Large intestine (tissue), 3 donors: ENCODE measurements around the gene CCDC60. TPM values are rescaled to one million over a fixed set of nuclear protein-coding genes. Genes with fewer than 3 reads are reported as not detected.
A peak's percentile ranks its signal among the peaks of the same experiment; 100 is the strongest.

ENCODE experiments used
- DNase-seq, 2 donors: peaks; one replicate each; pipeline versions ENCODE4 v3.0.0 to v3.0.0-alpha.2; 2013
- H3K27ac ChIP-seq: one replicate; pipeline ENCODE4 v1.5.1; 2013; ENCODE audit warnings: low read length
- H3K27me3 ChIP-seq: 2 replicates; pipeline ENCODE4 v1.6.1; 2013; ENCODE audit warnings: low read length; ENCODE audit not compliant: control insufficient read depth, insufficient read depth
- H3K36me3 ChIP-seq: 2 replicates; pipeline ENCODE4 v1.6.1; 2013; ENCODE audit warnings: low read length; ENCODE audit not compliant: control insufficient read depth, insufficient read depth
- H3K4me1 ChIP-seq: one replicate; pipeline ENCODE4 v1.6.1; 2013; ENCODE audit warnings: low read length; ENCODE audit not compliant: control insufficient read depth, insufficient read depth
- H3K4me3 ChIP-seq: one replicate; pipeline ENCODE4 v1.5.1; 2013; ENCODE audit warnings: low read length
- H3K9me3 ChIP-seq: one replicate; pipeline ENCODE4 v1.6.1; 2013; ENCODE audit warnings: mild to moderate bottlenecking, low read depth, low read length, moderate library complexity; ENCODE audit not compliant: control insufficient read depth
- WGBS: methylation state at CpG from one replicate; pipeline ENCODE4 v1.1.5; 2013; ENCODE audit warnings: low lambda C conversion rate; ENCODE audit not compliant: insufficient coverage; 5-methylcytosine and 5-hydroxymethylcytosine counted together
- polyA plus RNA-seq: library from polyadenylated mRNA; unstranded; fragments of 120-200 nt; gene quantifications from one replicate; pipeline ENCODE4 v1.2.1, GENCODE V29; 2013

The CCDC60 gene
- polyA plus RNA-seq, 1 donor = 0.01 TPM

- H3K4me3 ChIP-seq = no peak overlapping the region
- no peaks in the 10 kb centered on the region for H3K27me3 ChIP-seq
- H3K36me3 ChIP-seq = no peaks in the 10 kb centered on the region
- 44% methylated on average over 11 of the region's 19 CpGs for WGBS
- DNase-seq = peak in 1 of 2 donors; percentile 6
- H3K27ac ChIP-seq = no peak overlapping the region
- no peaks in the 10 kb centered on the region for H3K4me1 ChIP-seq
- H3K9me3 ChIP-seq = peaks cover 2% of the 10 kb centered on the region
Measured at GRCh38 chr12:119308708-119309456, 25.6 kb upstream of the CCDC60 start.

GRCh38 chr12:119311878-119312277 is 22.7 kb upstream of the CCDC60 start:
- 20% methylated on average over 1 of the region's 4 CpGs for WGBS
- no peak overlapping the region for H3K27ac ChIP-seq
- H3K27me3 ChIP-seq = no peaks in the 10 kb centered on the region
- H3K36me3 ChIP-seq = no peaks in the 10 kb centered on the region
- H3K4me3 ChIP-seq = no peak overlapping the region
- H3K9me3 ChIP-seq = peaks cover 2% of the 10 kb centered on the region
- no peaks in the 10 kb centered on the region for H3K4me1 ChIP-seq
- DNase-seq = no peak

- H3K9me3 ChIP-seq = peaks cover 2% of the 10 kb centered on the region
- 20% methylated on average over 1 of the region's 1 CpG for whole genome bisulfite sequencing
- no peak for DNase-seq
- no peak overlapping the region for H3K4me3 ChIP-seq
- no peaks in the 10 kb centered on the region for H3K27me3 ChIP-seq
- H3K27ac ChIP-seq = no peak overlapping the region
- no peaks in the 10 kb centered on the region for H3K4me1 ChIP-seq
- no peaks in the 10 kb centered on the region for H3K36me3 ChIP-seq
Measured at GRCh38 chr12:119312904-119313303, 21.6 kb upstream of the CCDC60 start.

- Histone ChIP-seq H3K4me3 (no peak overlapping the region), H3K36me3 (no peaks in the 10 kb centered on the region), H3K27ac (no peak overlapping the region), H3K4me1 (no peaks in the 10 kb centered on the region), H3K9me3 (no peaks in the 10 kb centered on the region), H3K27me3 (no peaks in the 10 kb centered on the region)
- 92% methylated on average over 2 of the region's 5 CpGs for WGBS
- DNase-seq = no peak
Measured at GRCh38 chr12:119314290-119314689, 20.2 kb upstream of the CCDC60 start.

GRCh38 chr12:119319638-119320037 is 14.9 kb upstream of the CCDC60 start:
- H3K9me3 ChIP-seq = no peaks in the 10 kb centered on the region
- H3K36me3 ChIP-seq = no peaks in the 10 kb centered on the region
- WGBS = no CpG with 5 or more reads among the region's 2 CpGs
- DNase-seq = no peak
- no peaks in the 10 kb centered on the region for H3K27me3 ChIP-seq
- H3K4me3 ChIP-seq = no peak overlapping the region
- no peaks in the 10 kb centered on the region for H3K4me1 ChIP-seq
- H3K27ac ChIP-seq = no peak overlapping the region

- Histone ChIP-seq H3K36me3 (no peaks in the 10 kb centered on the region), H3K27me3 (no peaks in the 10 kb centered on the region), H3K9me3 (no peaks in the 10 kb centered on the region), H3K4me3 (no peak overlapping the region), H3K4me1 (no peaks in the 10 kb centered on the region), H3K27ac (no peak overlapping the region)
- no CpG with 5 or more reads among the region's 2 CpGs for WGBS
- DNase-seq = no peak
Measured at GRCh38 chr12:119320678-119321077, 13.9 kb upstream of the CCDC60 start.

GRCh38 chr12:119322301-119322723 is 12.2 kb upstream of the CCDC60 start:
- Histone ChIP-seq H3K27me3 (no peaks in the 10 kb centered on the region), H3K36me3 (no peaks in the 10 kb centered on the region), H3K4me1 (no peaks in the 10 kb centered on the region), H3K9me3 (no peaks in the 10 kb centered on the region), H3K27ac (no peak overlapping the region), H3K4me3 (no peak overlapping the region)
- WGBS = no CpG with 5 or more reads among the region's 7 CpGs
- no peak for DNase-seq

GRCh38 chr12:119325813-119326212 is 8.7 kb upstream of the CCDC60 start:
- Histone ChIP-seq H3K36me3 (no peaks in the 10 kb centered on the region), H3K9me3 (no peaks in the 10 kb centered on the region), H3K4me1 (no peaks in the 10 kb centered on the region), H3K27me3 (no peaks in the 10 kb centered on the region), H3K27ac (no peak overlapping the region), H3K4me3 (no peak overlapping the region)
- DNase-seq = no peak
- WGBS = no CpG with 5 or more reads among the region's 1 CpG

- no peak for DNase-seq
- Histone ChIP-seq H3K27me3 (no peaks in the 10 kb centered on the region), H3K27ac (no peak overlapping the region), H3K4me3 (no peak overlapping the region), H3K4me1 (no peaks in the 10 kb centered on the region), H3K9me3 (no peaks in the 10 kb centered on the region), H3K36me3 (no peaks in the 10 kb centered on the region)
Measured at GRCh38 chr12:119326341-119326740, 8.2 kb upstream of the CCDC60 start.

- no peak overlapping the region for H3K27ac ChIP-seq
- H3K27me3 ChIP-seq = no peaks in the 10 kb centered on the region
- DNase-seq = no peak
- 60% methylated on average over 5 of the region's 6 CpGs for whole genome bisulfite sequencing
- H3K36me3 ChIP-seq = no peaks in the 10 kb centered on the region
- H3K4me3 ChIP-seq = no peak overlapping the region
- H3K9me3 ChIP-seq = no peaks in the 10 kb centered on the region
- H3K4me1 ChIP-seq = no peaks in the 10 kb centered on the region
Measured at GRCh38 chr12:119327471-119327870, 7.1 kb upstream of the CCDC60 start.

- H3K27ac ChIP-seq = no peak overlapping the region
- no CpG with 5 or more reads among the region's 3 CpGs for WGBS
- H3K9me3 ChIP-seq = no peaks in the 10 kb centered on the region
- H3K4me3 ChIP-seq = no peak overlapping the region
- no peak for DNase-seq
- H3K27me3 ChIP-seq = no peaks in the 10 kb centered on the region
- H3K36me3 ChIP-seq = no peaks in the 10 kb centered on the region
- H3K4me1 ChIP-seq = no peaks in the 10 kb centered on the region
Measured at GRCh38 chr12:119328111-119328510, 6.4 kb upstream of the CCDC60 start.
